ENCODE results near the gene PPP1R37. TPM values are rescaled to one million over a fixed set of nuclear protein-coding genes. Genes with fewer than 3 reads are reported as not detected.

Gene PPP1R37
- total and polyA plus RNA-seq, 4 donors = 19.2 to 39.7 (median 25.9) TPM

GRCh38 chr19:45057444-45057843 lies 35.5 kb upstream of the PPP1R37 start:
- ATAC-seq (ENCODE audit: insufficient read depth, low FRiP score) = no peak
- Histone ChIP-seq H3K36me3 (ENCODE audit: control insufficient read depth in 4 of 4, insufficient read depth in 4 of 4, low read length in 4 of 4) (peaks cover 31 to 81% (median 61%) of the 10 kb centered on the region in 4 donors), H3K27me3 (ENCODE audit: control insufficient read depth in 3 of 3, insufficient read depth in 3 of 3, low read length in 2 of 3) (no peaks in the 10 kb centered on the region), H3K4me3 (no peak overlapping the region), H3K4me1 (ENCODE audit: control insufficient read depth in 5 of 5, insufficient read depth in 5 of 5, low read length in 5 of 5) (no peaks in the 10 kb centered on the region), H3K9ac (ENCODE audit: insufficient read depth in 1 of 2, low read length in 2 of 2) (no peak overlapping the region), H3K27ac (ENCODE audit: low read depth in 1 of 2, low read length in 1 of 2) (no peak overlapping the region), H3K9me3 (ENCODE audit: control insufficient read depth in 4 of 4, insufficient read depth in 3 of 4, low read length in 3 of 4) (no peaks in the 10 kb centered on the region)
- WGBS, 2 donors = 91 to 97% methylated on average over 9 of the region's 9 CpGs
- TF ChIP-seq, protein P1, sequence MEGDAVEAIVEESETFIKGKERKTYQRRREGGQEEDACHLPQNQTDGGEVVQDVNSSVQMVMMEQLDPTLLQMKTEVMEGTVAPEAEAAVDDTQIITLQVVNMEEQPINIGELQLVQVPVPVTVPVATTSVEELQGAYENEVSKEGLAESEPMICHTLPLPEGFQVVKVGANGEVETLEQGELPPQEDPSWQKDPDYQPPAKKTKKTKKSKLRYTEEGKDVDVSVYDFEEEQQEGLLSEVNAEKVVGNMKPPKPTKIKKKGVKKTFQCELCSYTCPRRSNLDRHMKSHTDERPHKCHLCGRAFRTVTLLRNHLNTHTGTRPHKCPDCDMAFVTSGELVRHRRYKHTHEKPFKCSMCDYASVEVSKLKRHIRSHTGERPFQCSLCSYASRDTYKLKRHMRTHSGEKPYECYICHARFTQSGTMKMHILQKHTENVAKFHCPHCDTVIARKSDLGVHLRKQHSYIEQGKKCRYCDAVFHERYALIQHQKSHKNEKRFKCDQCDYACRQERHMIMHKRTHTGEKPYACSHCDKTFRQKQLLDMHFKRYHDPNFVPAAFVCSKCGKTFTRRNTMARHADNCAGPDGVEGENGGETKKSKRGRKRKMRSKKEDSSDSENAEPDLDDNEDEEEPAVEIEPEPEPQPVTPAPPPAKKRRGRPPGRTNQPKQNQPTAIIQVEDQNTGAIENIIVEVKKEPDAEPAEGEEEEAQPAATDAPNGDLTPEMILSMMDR (IDR thresholded peaks at IDR 0.05; ENCODE audit: control extremely low read depth, extremely low read depth) = no peak
- no peak for DNase-seq

GRCh38 chr19:45058622-45059159 lies 34.3 kb upstream of the PPP1R37 start:
- WGBS, 2 donors = 89 to 91% methylated on average over 14 of the region's 14 CpGs
- no peaks in the 10 kb centered on the region for H3K4me1 ChIP-seq (ENCODE audit: control insufficient read depth in 5 of 5, insufficient read depth in 5 of 5, low read length in 5 of 5)
- no peak overlapping the region for H3K9ac ChIP-seq (ENCODE audit: insufficient read depth in 1 of 2, low read length in 2 of 2)
- TF ChIP-seq, protein P1 (IDR thresholded peaks at IDR 0.05; ENCODE audit: control extremely low read depth, extremely low read depth) = no peak
- no peak overlapping the region for H3K4me3 ChIP-seq
- no peak for ATAC-seq (ENCODE audit: insufficient read depth, low FRiP score)
- no peak for DNase-seq
- no peaks in the 10 kb centered on the region for H3K9me3 ChIP-seq (ENCODE audit: control insufficient read depth in 4 of 4, insufficient read depth in 3 of 4, low read length in 3 of 4)
- no peak overlapping the region for H3K27ac ChIP-seq (ENCODE audit: low read depth in 1 of 2, low read length in 1 of 2)
- no peaks in the 10 kb centered on the region for H3K27me3 ChIP-seq (ENCODE audit: control insufficient read depth in 3 of 3, insufficient read depth in 3 of 3, low read length in 2 of 3)
- H3K36me3 ChIP-seq (ENCODE audit: control insufficient read depth in 4 of 4, insufficient read depth in 4 of 4, low read length in 4 of 4) = peaks cover 28 to 78% (median 60%) of the 10 kb centered on the region in 4 donors

DNA sequence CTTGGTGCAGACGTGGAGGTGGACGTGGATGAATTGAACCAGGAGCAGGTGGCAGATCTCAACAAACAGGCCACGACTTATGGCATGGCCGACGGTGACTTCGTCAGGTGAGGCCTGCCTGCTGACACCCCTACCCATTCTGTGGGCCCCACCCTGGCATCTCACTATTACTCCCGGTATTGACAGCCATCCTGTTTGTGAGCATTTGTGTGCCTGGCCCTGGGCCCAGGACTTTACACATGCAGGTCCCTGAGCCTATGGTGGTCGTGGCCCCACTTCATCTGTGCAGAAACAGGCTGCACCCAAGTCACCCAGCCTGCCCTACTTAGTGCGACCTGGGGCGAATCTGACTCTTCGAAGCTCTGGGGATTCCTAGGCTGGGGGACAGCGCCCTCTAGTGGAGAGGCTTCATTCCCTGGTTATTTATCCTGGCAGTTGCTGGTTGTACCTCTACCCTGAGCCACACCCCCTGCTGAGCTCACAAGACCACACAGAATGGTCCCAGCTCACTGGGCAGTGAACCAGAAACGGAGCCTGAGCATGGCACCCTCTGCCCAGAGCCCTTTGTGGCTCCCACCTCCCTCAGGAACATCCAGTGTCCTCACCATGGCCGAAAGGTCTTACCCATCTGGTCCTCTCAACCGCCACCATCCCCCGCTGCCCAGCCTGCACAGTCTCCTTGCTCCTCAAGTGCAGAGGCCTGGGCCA lies 33.6 kb upstream of the PPP1R37 start:
- ATAC-seq (ENCODE audit: insufficient read depth, low FRiP score) (peak; percentile 55), DNase-seq (peak; percentile 52 to 69 (median 53))
- 67 to 72% methylated on average over 16 of the region's 16 CpGs for WGBS, 2 donors
- Histone ChIP-seq H3K36me3 (ENCODE audit: control insufficient read depth in 4 of 4, insufficient read depth in 4 of 4, low read length in 4 of 4) (peaks cover 27 to 82% (median 58%) of the 10 kb centered on the region in 4 donors), H3K4me3 (no peak overlapping the region), H3K27ac (ENCODE audit: low read depth in 1 of 2, low read length in 1 of 2) (peak overlapping the region in 1 of 2 donors; percentile 3), H3K9ac (ENCODE audit: insufficient read depth in 1 of 2, low read length in 2 of 2) (no peak overlapping the region), H3K27me3 (ENCODE audit: control insufficient read depth in 3 of 3, insufficient read depth in 3 of 3, low read length in 2 of 3) (no peaks in the 10 kb centered on the region), H3K9me3 (ENCODE audit: control insufficient read depth in 4 of 4, insufficient read depth in 3 of 4, low read length in 3 of 4) (no peaks in the 10 kb centered on the region), H3K4me1 (ENCODE audit: control insufficient read depth in 5 of 5, insufficient read depth in 5 of 5, low read length in 5 of 5) (no peaks in the 10 kb centered on the region)
- TF ChIP-seq, protein P1 (IDR thresholded peaks at IDR 0.05; ENCODE audit: control extremely low read depth, extremely low read depth) = peak; percentile 65
